Glutamatergic neuron (in vitro differentiated cells): ENCODE results near the gene NCOA7. TPM values are rescaled to one million over a fixed set of nuclear protein-coding genes. Genes with fewer than 3 reads are reported as not detected.

Experiments
- DNase-seq: peaks from one replicate; pipeline ENCODE4 v3.0.0; 2022
- H3K27ac Mint-ChIP-seq: one replicate; pipeline ENCODE4 v1.8.0; 2020; ENCODE audit warnings: mild to moderate bottlenecking, mixed read lengths, inconsistent platforms; ENCODE audit not compliant: unreplicated experiment
- H3K27me3 Mint-ChIP-seq: one replicate; pipeline ENCODE4 v1.8.0; 2020; ENCODE audit warnings: mild to moderate bottlenecking, moderate library complexity, mixed read lengths, inconsistent platforms; ENCODE audit not compliant: unreplicated experiment
- H3K36me3 Mint-ChIP-seq: one replicate; pipeline ENCODE4 v1.8.0; 2020; ENCODE audit warnings: mild to moderate bottlenecking, mixed read lengths, inconsistent platforms; ENCODE audit not compliant: unreplicated experiment
- H3K4me1 Mint-ChIP-seq: one replicate; pipeline ENCODE4 v1.8.0; 2020; ENCODE audit warnings: mild to moderate bottlenecking, low read depth, mixed read lengths, inconsistent platforms; ENCODE audit not compliant: unreplicated experiment
- H3K4me3 Mint-ChIP-seq: one replicate; pipeline ENCODE4 v1.8.0; 2020; ENCODE audit warnings: mild to moderate bottlenecking, mixed read lengths, inconsistent platforms; ENCODE audit not compliant: unreplicated experiment
- H3K9me3 Mint-ChIP-seq: one replicate; pipeline ENCODE4 v1.8.0; 2020; ENCODE audit warnings: mild to moderate bottlenecking, moderate library complexity, mixed read lengths, inconsistent platforms; ENCODE audit not compliant: unreplicated experiment
- total RNA-seq: library from RNA; stranded (reverse); fragmentation: NEBNext Ultra II Directional; extraction: Animal tissue kit (Norgen Biotek cat#: 25700); gene quantifications from one replicate; pipeline ENCODE4 v1.2.1, GENCODE V29; 2021; ENCODE audit not compliant: unreplicated experiment
- TF ChIP-seq, protein P1 (sequence below): fragments of 200-600 bp; sonication (generic); IDR thresholded peaks from one replicate; pipeline ENCODE4 v1.5.0; 2021; ENCODE audit not compliant: partially characterized antibody, unreplicated experiment

NCOA7 gene
- total RNA-seq, 1 donor from 2014 or later = 23.5 TPM

DNA sequence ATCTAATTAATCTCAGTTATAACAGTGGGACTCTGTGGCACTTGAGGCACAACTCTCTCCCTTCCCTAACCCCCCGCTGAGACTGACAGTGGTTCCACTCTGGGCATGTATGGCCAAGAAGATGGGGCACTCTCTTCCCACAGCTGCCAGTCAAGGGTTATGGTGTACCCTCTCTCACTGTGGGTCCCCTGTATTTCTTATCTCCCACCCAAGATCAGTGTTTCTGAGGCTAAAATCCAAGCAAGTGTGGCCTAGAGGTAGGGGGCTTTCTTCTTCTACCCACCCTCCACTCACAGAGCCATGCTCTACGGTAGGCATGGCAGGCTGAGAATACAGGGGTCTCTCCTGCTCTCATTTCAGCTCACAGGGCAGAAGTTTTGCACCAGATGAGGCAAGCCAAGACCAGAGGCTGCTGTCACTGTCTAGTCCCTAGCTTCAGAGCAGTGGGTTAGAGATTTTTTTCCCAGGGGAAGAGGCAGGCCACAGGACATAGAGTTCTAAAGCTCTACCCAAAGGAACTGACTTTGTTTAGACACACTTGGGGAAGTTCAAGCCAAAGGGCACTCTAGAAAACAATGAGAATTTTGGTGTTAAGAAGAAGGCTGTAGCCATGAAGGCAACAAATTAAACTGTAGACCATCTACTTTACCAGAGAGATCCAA, 134.1 kb downstream of the NCOA7 start:
- TF ChIP-seq, protein P1, sequence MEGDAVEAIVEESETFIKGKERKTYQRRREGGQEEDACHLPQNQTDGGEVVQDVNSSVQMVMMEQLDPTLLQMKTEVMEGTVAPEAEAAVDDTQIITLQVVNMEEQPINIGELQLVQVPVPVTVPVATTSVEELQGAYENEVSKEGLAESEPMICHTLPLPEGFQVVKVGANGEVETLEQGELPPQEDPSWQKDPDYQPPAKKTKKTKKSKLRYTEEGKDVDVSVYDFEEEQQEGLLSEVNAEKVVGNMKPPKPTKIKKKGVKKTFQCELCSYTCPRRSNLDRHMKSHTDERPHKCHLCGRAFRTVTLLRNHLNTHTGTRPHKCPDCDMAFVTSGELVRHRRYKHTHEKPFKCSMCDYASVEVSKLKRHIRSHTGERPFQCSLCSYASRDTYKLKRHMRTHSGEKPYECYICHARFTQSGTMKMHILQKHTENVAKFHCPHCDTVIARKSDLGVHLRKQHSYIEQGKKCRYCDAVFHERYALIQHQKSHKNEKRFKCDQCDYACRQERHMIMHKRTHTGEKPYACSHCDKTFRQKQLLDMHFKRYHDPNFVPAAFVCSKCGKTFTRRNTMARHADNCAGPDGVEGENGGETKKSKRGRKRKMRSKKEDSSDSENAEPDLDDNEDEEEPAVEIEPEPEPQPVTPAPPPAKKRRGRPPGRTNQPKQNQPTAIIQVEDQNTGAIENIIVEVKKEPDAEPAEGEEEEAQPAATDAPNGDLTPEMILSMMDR = no peak
- Mint-ChIP-seq H3K4me3 (no peak overlapping the region), H3K36me3 (no peaks in the 10 kb centered on the region)

DNA sequence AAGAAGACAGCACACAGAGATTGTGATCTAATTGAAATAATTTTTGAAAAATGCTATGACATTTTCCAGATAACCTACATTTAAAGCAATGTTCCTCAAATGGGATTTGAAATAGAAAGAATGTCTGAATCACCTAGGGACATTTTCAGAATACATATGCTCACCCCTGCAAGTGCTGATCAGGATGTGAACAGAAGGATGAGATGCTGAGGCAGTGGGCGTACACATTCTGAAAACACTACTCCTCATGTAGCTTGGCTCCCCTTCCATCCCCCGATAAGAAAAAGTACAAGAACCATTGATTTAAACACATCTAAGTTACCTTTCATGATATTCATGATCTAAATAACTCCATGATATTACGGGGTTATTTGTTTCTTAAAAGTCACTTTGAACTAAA, 136.0 kb downstream of the NCOA7 start:
- H3K27ac Mint-ChIP-seq = no peak overlapping the region
- TF ChIP-seq, protein P1 = no peak
- H3K36me3 Mint-ChIP-seq = peaks cover 2% of the 10 kb centered on the region
- no peak for DNase-seq
- H3K4me3 Mint-ChIP-seq = no peak overlapping the region
- no peaks in the 10 kb centered on the region for H3K9me3 Mint-ChIP-seq
- no peaks in the 10 kb centered on the region for H3K27me3 Mint-ChIP-seq
- H3K4me1 Mint-ChIP-seq = no peaks in the 10 kb centered on the region

More for the DNA sequence above, 134.1 kb downstream of the NCOA7 start:
- DNase-seq = no peak
- Mint-ChIP-seq H3K9me3 (no peaks in the 10 kb centered on the region), H3K27ac (no peak overlapping the region), H3K27me3 (no peaks in the 10 kb centered on the region), H3K4me1 (no peaks in the 10 kb centered on the region)

DNA sequence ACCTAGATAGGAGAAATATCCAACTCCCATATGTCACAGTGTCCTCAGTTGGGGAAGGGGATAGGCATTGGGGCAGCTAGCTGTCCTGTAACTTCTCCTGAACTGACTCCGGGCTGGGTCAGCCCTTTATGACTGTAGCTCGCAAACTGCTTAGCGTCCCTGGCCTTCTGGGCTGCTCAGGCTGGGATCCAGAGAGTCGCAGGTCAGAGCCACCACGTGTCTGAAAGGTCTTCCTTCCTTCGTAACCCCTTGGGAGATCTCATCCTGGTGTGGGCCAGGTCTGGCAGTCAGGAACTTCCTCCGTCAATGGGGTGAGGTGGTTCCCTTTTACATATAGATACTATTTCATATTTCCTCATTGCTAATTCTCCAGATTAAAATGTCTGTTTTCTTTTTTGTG, 137.0 kb downstream of the NCOA7 start:
- TF ChIP-seq, protein P1 = no peak
- no peak for DNase-seq
- Mint-ChIP-seq H3K27ac (no peak overlapping the region), H3K4me3 (no peak overlapping the region), H3K36me3 (peaks cover 5% of the 10 kb centered on the region), H3K9me3 (no peaks in the 10 kb centered on the region), H3K27me3 (no peaks in the 10 kb centered on the region), H3K4me1 (no peaks in the 10 kb centered on the region)

DNA sequence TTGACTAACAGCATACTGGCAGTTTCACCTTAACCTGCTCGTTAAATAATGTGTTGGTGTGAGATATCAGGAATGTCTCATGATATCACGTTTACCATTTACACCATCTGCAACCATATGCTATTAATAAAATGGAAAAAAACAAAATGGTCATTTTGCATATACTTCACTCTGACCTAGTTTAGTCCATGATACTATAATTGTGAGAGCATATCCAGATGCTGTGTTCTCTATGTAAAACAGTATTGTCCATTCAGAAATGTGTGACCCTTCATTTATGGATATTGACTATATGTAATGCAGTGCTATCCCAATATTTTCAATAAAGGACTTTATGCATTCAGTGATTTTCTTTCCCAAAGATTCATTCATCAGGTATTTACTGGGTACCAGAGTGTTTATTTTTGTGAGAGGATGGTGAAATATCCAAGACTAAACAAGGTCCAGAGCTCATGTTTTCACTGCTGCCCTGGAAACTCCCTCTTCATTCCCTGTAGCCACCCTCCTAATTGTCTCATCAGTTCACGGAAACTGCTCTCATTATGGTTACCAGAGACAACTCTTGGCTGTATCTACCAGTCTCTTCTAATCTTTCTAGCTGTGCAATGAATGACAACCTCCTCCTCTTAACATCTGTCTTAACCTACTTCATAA, 140.1 kb downstream of the NCOA7 start:
- DNase-seq = no peak
- Mint-ChIP-seq H3K27ac (no peak overlapping the region), H3K9me3 (peaks cover 2% of the 10 kb centered on the region), H3K4me1 (no peaks in the 10 kb centered on the region), H3K27me3 (no peaks in the 10 kb centered on the region), H3K36me3 (peaks cover 5% of the 10 kb centered on the region), H3K4me3 (no peak overlapping the region)
- TF ChIP-seq, protein P1 = no peak
